ENCODE measurements around the gene MTRF1L. TPM values are rescaled to one million over a fixed set of nuclear protein-coding genes. Genes with fewer than 3 reads are reported as not detected.
A peak's percentile ranks its signal among the peaks of the same experiment; 100 is the strongest.
"Not testable (repeated sequence)": the region's sequence is repeated elsewhere in the genome, so short reads cannot be mapped to it uniquely, and the experiment has no call there.

Gene MTRF1L
- total RNA-seq, 1 experiment from 2014 or later: 16.6 TPM

GRCh38 chr6:153000243-153000642 is 2.3 kb downstream of the MTRF1L start:
- no peaks in the 10 kb centered on the region for H3K9me3 Mint-ChIP-seq
- no peaks in the 10 kb centered on the region for H3K27me3 Mint-ChIP-seq (ENCODE audit: low read depth)
- ChIA-PET POLR2A (interaction anchor here (0.7 to 4.2 kb wide), 2 partner anchors 17 to 59 kb away, joined by 6 to 16 read pairs; partner anchors contain the start of gene FBXO5), CTCF (no interaction called here)
- H3K36me3 Mint-ChIP-seq: peaks cover 16% of the 10 kb centered on the region
- H3K4me1 Mint-ChIP-seq: peaks cover 23% of the 10 kb centered on the region
- no peak overlapping the region for H3K27ac Mint-ChIP-seq
- DNase-seq (ENCODE audit: low spot score) (no peak), ATAC-seq (no peak)
- TF ChIP-seq FOXJ3 (CRISPR knock-in tag; IDR thresholded peaks at IDR 0.05; ENCODE audit: borderline replicate concordance) (no peak), NFE2L1 (CRISPR knock-in tag; IDR thresholded peaks at IDR 0.05) (no peak), ZNF671 (CRISPR knock-in tag; IDR thresholded peaks at IDR 0.05) (no peak), ATF2 (CRISPR knock-in tag; IDR thresholded peaks at IDR 0.05; ENCODE audit: borderline replicate concordance, low read depth) (no peak)
- TF ChIP-seq, protein P1, sequence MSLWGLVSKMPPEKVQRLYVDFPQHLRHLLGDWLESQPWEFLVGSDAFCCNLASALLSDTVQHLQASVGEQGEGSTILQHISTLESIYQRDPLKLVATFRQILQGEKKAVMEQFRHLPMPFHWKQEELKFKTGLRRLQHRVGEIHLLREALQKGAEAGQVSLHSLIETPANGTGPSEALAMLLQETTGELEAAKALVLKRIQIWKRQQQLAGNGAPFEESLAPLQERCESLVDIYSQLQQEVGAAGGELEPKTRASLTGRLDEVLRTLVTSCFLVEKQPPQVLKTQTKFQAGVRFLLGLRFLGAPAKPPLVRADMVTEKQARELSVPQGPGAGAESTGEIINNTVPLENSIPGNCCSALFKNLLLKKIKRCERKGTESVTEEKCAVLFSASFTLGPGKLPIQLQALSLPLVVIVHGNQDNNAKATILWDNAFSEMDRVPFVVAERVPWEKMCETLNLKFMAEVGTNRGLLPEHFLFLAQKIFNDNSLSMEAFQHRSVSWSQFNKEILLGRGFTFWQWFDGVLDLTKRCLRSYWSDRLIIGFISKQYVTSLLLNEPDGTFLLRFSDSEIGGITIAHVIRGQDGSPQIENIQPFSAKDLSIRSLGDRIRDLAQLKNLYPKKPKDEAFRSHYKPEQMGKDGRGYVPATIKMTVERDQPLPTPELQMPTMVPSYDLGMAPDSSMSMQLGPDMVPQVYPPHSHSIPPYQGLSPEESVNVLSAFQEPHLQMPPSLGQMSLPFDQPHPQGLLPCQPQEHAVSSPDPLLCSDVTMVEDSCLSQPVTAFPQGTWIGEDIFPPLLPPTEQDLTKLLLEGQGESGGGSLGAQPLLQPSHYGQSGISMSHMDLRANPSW (CRISPR knock-in tag; conservative IDR thresholded peaks at IDR 0.05; ENCODE audit: low read depth): no peak
- H3K4me3 Mint-ChIP-seq: peak overlapping the region; percentile 96

GRCh38 chr6:152999538-152999937 is 3.0 kb downstream of the MTRF1L start:
- H3K9me3 Mint-ChIP-seq; ATAC-seq; DNase-seq (ENCODE audit: low spot score); H3K27me3 Mint-ChIP-seq (ENCODE audit: low read depth); H3K27ac Mint-ChIP-seq; H3K4me3 Mint-ChIP-seq; CTCF ChIA-PET: not testable (repeated sequence)
- POLR2A ChIA-PET: interaction anchor here (4.2 kb wide), 1 partner anchor 17 kb away, joined by 16 read pairs; the partner anchor contains the start of gene FBXO5
- Mint-ChIP-seq H3K4me1 (peaks cover 23% of the 10 kb centered on the region), H3K36me3 (peaks cover 16% of the 10 kb centered on the region)

GRCh38 chr6:152993847-152994246 is 8.7 kb downstream of the MTRF1L start:
- POLR2A ChIA-PET: no interaction called here
- no peaks in the 10 kb centered on the region for H3K4me1 Mint-ChIP-seq
- no peak overlapping the region; the same call in 1 of the 2 replicates for H3K27ac Mint-ChIP-seq
- peaks cover 42% of the 10 kb centered on the region for H3K36me3 Mint-ChIP-seq
- H3K4me3 Mint-ChIP-seq: no peak overlapping the region
- no peaks in the 10 kb centered on the region for H3K27me3 Mint-ChIP-seq (ENCODE audit: low read depth)
- no peak for TF ChIP-seq RELA (CRISPR knock-in tag; IDR thresholded peaks at IDR 0.05; ENCODE audit: borderline replicate concordance)
- TF ChIP-seq TP53 (CRISPR knock-in tag; IDR thresholded peaks at IDR 0.05): no peak
- no peak for TF ChIP-seq ZNF396 (CRISPR knock-in tag; IDR thresholded peaks at IDR 0.05; ENCODE audit: borderline replicate concordance)
- TF ChIP-seq NFYB (CRISPR knock-in tag; conservative IDR thresholded peaks at IDR 0.05; ENCODE audit: low read depth): no peak
- no peak for TF ChIP-seq FOXJ3 (CRISPR knock-in tag; IDR thresholded peaks at IDR 0.05; ENCODE audit: borderline replicate concordance)
- no peak for TF ChIP-seq CREB1 (CRISPR knock-in tag; IDR thresholded peaks at IDR 0.05)
- TF ChIP-seq CREM (CRISPR knock-in tag; IDR thresholded peaks at IDR 0.05): no peak
- no peak for TF ChIP-seq SP1 (CRISPR knock-in tag; conservative IDR thresholded peaks at IDR 0.05)
- no peak for ATAC-seq
- no peaks in the 10 kb centered on the region for H3K9me3 Mint-ChIP-seq
- CTCF ChIA-PET: no interaction called here
- DNase-seq (ENCODE audit: low spot score): no peak

- Mint-ChIP-seq H3K4me1 (no peaks in the 10 kb centered on the region), H3K27ac (no peak overlapping the region; the same call in 1 of the 2 replicates), H3K4me3 (no peak overlapping the region), H3K9me3 (no peaks in the 10 kb centered on the region), H3K27me3 (ENCODE audit: low read depth) (no peaks in the 10 kb centered on the region), H3K36me3 (peaks cover 42% of the 10 kb centered on the region)
- ChIA-PET POLR2A (no interaction called here), CTCF (no interaction called here)
- peak; percentile 83 for ATAC-seq
- no peak for DNase-seq (ENCODE audit: low spot score)
- no peak for TF ChIP-seq TCF7 (CRISPR knock-in tag; IDR thresholded peaks at IDR 0.05; ENCODE audit: low read depth)
- TF ChIP-seq FOXP1 (CRISPR knock-in tag; IDR thresholded peaks at IDR 0.05; ENCODE audit: borderline replicate concordance): no peak
- TF ChIP-seq, protein P2, sequence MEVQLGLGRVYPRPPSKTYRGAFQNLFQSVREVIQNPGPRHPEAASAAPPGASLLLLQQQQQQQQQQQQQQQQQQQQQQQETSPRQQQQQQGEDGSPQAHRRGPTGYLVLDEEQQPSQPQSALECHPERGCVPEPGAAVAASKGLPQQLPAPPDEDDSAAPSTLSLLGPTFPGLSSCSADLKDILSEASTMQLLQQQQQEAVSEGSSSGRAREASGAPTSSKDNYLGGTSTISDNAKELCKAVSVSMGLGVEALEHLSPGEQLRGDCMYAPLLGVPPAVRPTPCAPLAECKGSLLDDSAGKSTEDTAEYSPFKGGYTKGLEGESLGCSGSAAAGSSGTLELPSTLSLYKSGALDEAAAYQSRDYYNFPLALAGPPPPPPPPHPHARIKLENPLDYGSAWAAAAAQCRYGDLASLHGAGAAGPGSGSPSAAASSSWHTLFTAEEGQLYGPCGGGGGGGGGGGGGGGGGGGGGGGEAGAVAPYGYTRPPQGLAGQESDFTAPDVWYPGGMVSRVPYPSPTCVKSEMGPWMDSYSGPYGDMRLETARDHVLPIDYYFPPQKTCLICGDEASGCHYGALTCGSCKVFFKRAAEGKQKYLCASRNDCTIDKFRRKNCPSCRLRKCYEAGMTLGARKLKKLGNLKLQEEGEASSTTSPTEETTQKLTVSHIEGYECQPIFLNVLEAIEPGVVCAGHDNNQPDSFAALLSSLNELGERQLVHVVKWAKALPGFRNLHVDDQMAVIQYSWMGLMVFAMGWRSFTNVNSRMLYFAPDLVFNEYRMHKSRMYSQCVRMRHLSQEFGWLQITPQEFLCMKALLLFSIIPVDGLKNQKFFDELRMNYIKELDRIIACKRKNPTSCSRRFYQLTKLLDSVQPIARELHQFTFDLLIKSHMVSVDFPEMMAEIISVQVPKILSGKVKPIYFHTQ (CRISPR knock-in tag; IDR thresholded peaks at IDR 0.05): no peak
- TF ChIP-seq, protein P3, sequence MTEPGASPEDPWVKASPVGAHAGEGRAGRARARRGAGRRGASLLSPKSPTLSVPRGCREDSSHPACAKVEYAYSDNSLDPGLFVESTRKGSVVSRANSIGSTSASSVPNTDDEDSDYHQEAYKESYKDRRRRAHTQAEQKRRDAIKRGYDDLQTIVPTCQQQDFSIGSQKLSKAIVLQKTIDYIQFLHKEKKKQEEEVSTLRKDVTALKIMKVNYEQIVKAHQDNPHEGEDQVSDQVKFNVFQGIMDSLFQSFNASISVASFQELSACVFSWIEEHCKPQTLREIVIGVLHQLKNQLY (CRISPR knock-in tag; IDR thresholded peaks at IDR 0.05): no peak
- no peak for TF ChIP-seq ZNF281 (CRISPR knock-in tag; IDR thresholded peaks at IDR 0.05)
- no peak for TF ChIP-seq ZNF317 (CRISPR knock-in tag; IDR thresholded peaks at IDR 0.05; ENCODE audit: borderline replicate concordance, low read depth)
- no peak for TF ChIP-seq OVOL2 (CRISPR knock-in tag; IDR thresholded peaks at IDR 0.05; ENCODE audit: borderline replicate concordance)
These were observed 9.1 kb downstream of the MTRF1L start for GRCh38 chr6:152993431-152993830.
